ENCODE measurements around the gene SLC5A9. TPM values are rescaled to one million over a fixed set of nuclear protein-coding genes. Genes with fewer than 3 reads are reported as not detected.

SLC5A9 gene
- total and polyA plus RNA-seq, 10 of the 15 experiments (the other 5 are each of a cell fraction or from before 2014, with no cell fraction given) = 0.03 TPM; not detected in 9

DNA sequence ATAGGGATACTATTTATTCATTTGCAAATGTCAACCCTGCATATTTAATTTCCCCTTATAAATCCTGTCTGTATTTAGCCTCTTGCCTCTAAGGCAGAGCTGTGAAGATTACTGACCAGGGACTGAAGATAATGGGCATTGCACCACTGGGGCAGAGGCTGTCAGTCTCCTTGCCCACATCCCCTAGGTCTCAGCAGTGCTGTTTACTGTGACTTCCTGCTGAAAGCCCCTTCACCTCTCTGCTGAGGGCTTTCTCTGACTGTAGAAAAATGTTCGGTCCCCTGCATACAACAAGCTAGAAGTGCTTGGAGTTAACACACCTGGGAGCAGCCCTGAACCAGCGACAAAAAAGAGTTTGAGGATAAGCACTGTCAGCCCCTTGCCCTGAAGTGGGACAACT lies 28.8 kb downstream of the SLC5A9 start (continued):
- TF ChIP-seq, protein P1, sequence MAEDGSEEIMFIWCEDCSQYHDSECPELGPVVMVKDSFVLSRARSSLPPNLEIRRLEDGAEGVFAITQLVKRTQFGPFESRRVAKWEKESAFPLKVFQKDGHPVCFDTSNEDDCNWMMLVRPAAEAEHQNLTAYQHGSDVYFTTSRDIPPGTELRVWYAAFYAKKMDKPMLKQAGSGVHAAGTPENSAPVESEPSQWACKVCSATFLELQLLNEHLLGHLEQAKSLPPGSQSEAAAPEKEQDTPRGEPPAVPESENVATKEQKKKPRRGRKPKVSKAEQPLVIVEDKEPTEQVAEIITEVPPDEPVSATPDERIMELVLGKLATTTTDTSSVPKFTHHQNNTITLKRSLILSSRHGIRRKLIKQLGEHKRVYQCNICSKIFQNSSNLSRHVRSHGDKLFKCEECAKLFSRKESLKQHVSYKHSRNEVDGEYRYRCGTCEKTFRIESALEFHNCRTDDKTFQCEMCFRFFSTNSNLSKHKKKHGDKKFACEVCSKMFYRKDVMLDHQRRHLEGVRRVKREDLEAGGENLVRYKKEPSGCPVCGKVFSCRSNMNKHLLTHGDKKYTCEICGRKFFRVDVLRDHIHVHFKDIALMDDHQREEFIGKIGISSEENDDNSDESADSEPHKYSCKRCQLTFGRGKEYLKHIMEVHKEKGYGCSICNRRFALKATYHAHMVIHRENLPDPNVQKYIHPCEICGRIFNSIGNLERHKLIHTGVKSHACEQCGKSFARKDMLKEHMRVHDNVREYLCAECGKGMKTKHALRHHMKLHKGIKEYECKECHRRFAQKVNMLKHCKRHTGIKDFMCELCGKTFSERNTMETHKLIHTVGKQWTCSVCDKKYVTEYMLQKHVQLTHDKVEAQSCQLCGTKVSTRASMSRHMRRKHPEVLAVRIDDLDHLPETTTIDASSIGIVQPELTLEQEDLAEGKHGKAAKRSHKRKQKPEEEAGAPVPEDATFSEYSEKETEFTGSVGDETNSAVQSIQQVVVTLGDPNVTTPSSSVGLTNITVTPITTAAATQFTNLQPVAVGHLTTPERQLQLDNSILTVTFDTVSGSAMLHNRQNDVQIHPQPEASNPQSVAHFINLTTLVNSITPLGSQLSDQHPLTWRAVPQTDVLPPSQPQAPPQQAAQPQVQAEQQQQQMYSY (CRISPR knock-in tag; IDR thresholded peaks at IDR 0.05) = no peak
- TF ChIP-seq TARDBP (IDR thresholded peaks at IDR 0.05; ENCODE audit: borderline replicate concordance) = no peak

DNA sequence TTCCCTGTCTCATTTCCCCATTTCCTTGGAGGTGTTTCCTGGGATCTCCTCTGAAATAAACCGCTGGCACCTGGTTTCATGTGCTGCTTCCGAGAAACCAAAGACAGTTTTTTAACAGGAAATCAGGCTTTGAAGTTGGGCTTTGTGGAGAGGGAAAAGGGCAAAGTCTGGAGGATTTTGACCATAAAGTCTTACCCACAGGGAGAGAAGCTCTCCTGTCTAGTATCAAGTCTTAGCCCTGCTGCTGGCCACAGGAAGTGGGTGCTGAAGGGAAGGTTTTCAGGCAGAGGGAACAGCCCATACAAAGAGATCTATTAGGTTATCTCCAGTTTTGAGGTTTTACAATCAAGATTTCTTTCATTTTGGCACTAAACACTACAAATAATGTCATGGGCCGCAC lies 29.3 kb downstream of the SLC5A9 start:
- SMC1A ChIA-PET (ENCODE audit: uncharacterized antibody, unreplicated experiment) = no interaction called here
- no peak overlapping the region for H3K4me2 ChIP-seq (ENCODE audit: control insufficient read depth, insufficient read depth)
- POLR2A ChIA-PET = no interaction called here
- H3K27ac ChIP-seq (ENCODE audit: control insufficient read depth, insufficient read depth) = no peak overlapping the region
- CTCF ChIA-PET = no interaction called here
- FAIRE-seq = no peak
- H3K36me3 ChIP-seq (ENCODE audit: control insufficient read depth in 2 of 2, insufficient read depth in 2 of 2, low read length in 1 of 2) = no peaks in the 10 kb centered on the region
- no peaks in the 10 kb centered on the region for H3K27me3 ChIP-seq (replicated peaks in 1 of 2; ENCODE audit: control insufficient read depth in 2 of 2, insufficient read depth in 2 of 2, low read length in 1 of 2)
- in situ Hi-C loops (cut with MboI) = no loop called here
- 35% methylated on average over 3 of the region's 3 CpGs for WGBS (ENCODE audit: insufficient coverage, insufficient replicate concordance, low lambda C conversion rate, missing lambda C conversion rate)
- ATAC-seq = no peak
- RAD21 ChIA-PET (ENCODE audit: unreplicated experiment) = no interaction called here
- no peak overlapping the region for H2AFZ ChIP-seq (ENCODE audit: control insufficient read depth, low read depth, low read length)
- no peaks in the 10 kb centered on the region for H3K9me3 ChIP-seq (replicated peaks; ENCODE audit: control insufficient read depth, insufficient read depth, low read length)
- no peaks in the 10 kb centered on the region for H4K20me1 ChIP-seq (ENCODE audit: control insufficient read depth, insufficient read depth)
- BruUV-seq (replicated peaks) = no TSS peak
- intact Hi-C loops (cut with micrococcal nuclease; ENCODE audit: unreplicated experiment) = no loop called here
- no peak overlapping the region for H3K9ac ChIP-seq (ENCODE audit: control insufficient read depth, insufficient read depth, low read length)
- no peaks in the 10 kb centered on the region for H3K4me1 ChIP-seq (ENCODE audit: control insufficient read depth, insufficient read depth, low read length)
- no peak overlapping the region for H3K4me3 ChIP-seq
- H3K79me2 ChIP-seq (ENCODE audit: control insufficient read depth, insufficient read depth, low read length) = no peaks in the 10 kb centered on the region
- no peak for DNase-seq (ENCODE audit: low read depth, low spot score)
- TF ChIP-seq ZBTB33 (IDR thresholded peaks at IDR 0.05) = no peak
- TF ChIP-seq STAT3 (IDR thresholded peaks at IDR 0.05; ENCODE audit: low read depth, low read length) = no peak
- no peak for TF ChIP-seq CBX3 (IDR thresholded peaks at IDR 0.05; ENCODE audit: borderline replicate concordance, low read depth)
- TF ChIP-seq, protein P2, sequence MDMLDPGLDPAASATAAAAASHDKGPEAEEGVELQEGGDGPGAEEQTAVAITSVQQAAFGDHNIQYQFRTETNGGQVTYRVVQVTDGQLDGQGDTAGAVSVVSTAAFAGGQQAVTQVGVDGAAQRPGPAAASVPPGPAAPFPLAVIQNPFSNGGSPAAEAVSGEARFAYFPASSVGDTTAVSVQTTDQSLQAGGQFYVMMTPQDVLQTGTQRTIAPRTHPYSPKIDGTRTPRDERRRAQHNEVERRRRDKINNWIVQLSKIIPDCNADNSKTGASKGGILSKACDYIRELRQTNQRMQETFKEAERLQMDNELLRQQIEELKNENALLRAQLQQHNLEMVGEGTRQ (IDR thresholded peaks at IDR 0.05; ENCODE audit: borderline replicate concordance, low read depth, low read length) = no peak
- no peak for TF ChIP-seq RFX5 (IDR thresholded peaks at IDR 0.05; ENCODE audit: low read depth, low read length)
- no peak for TF ChIP-seq JUND (IDR thresholded peaks at IDR 0.05; ENCODE audit: low read depth, low read length)
- TF ChIP-seq CBX5 (IDR thresholded peaks at IDR 0.05; ENCODE audit: low read depth) = no peak
- TF ChIP-seq IKZF1 (conservative IDR thresholded peaks at IDR 0.05) = no peak
- no peak for TF ChIP-seq NFIC (IDR thresholded peaks at IDR 0.05; ENCODE audit: low read depth, low read length)
- TF ChIP-seq, protein P3, sequence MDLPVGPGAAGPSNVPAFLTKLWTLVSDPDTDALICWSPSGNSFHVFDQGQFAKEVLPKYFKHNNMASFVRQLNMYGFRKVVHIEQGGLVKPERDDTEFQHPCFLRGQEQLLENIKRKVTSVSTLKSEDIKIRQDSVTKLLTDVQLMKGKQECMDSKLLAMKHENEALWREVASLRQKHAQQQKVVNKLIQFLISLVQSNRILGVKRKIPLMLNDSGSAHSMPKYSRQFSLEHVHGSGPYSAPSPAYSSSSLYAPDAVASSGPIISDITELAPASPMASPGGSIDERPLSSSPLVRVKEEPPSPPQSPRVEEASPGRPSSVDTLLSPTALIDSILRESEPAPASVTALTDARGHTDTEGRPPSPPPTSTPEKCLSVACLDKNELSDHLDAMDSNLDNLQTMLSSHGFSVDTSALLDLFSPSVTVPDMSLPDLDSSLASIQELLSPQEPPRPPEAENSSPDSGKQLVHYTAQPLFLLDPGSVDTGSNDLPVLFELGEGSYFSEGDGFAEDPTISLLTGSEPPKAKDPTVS (IDR thresholded peaks at IDR 0.05; ENCODE audit: low read depth, low read length) = no peak
- TF ChIP-seq, protein P4, sequence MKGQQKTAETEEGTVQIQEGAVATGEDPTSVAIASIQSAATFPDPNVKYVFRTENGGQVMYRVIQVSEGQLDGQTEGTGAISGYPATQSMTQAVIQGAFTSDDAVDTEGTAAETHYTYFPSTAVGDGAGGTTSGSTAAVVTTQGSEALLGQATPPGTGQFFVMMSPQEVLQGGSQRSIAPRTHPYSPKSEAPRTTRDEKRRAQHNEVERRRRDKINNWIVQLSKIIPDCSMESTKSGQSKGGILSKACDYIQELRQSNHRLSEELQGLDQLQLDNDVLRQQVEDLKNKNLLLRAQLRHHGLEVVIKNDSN (IDR thresholded peaks at IDR 0.05; ENCODE audit: borderline replicate concordance, extremely low read length, insufficient read depth, low read depth, low read length) = no peak
- no peak for TF ChIP-seq ATF7 (IDR thresholded peaks at IDR 0.05; ENCODE audit: low read depth)
- no peak for TF ChIP-seq CREM (IDR thresholded peaks at IDR 0.05; ENCODE audit: low read depth)
